Measurements from ENCODE around the gene ADAMTSL1.

GRCh38 chr9:18611971-18612370 is 138.0 kb downstream of the ADAMTSL1 start:
- TF ChIP-seq CTCF (IDR thresholded peaks at IDR 0.05) (no peak), POLR2A (IDR thresholded peaks at IDR 0.05) (no peak)
